Measurements from ENCODE around the gene CDH2. TPM values are rescaled to one million over a fixed set of nuclear protein-coding genes. Genes with fewer than 3 reads are reported as not detected.

Gene CDH2
- total and polyA plus RNA-seq, 2 donors (not counting 1 experiment from before 2014, with no cell fraction given): 2.0 to 15.3 TPM

GRCh38 chr18:28086670-28087552 is 90.0 kb downstream of the CDH2 start:
- Histone ChIP-seq H3K9ac (ENCODE audit: insufficient read depth, low read length) (no peak overlapping the region), H3K9me3 (ENCODE audit: control insufficient read depth, insufficient read depth, low read depth, low read length) (no peaks in the 10 kb centered on the region), H3K4me3 (replicated peaks in 1 of 4; ENCODE audit: control extremely low read depth in 1 of 4, insufficient read depth in 1 of 4, low read depth in 3 of 4, low read length in 4 of 4) (peak overlapping the region in 1 of 4 experiments; percentile 15), H2AFZ (ENCODE audit: low read length) (no peak overlapping the region), H3K27ac (ENCODE audit: insufficient read depth, low read length) (no peak overlapping the region), H4K20me1 (ENCODE audit: control insufficient read depth, extremely low read depth, insufficient read depth, low read length) (no peaks in the 10 kb centered on the region), H3K36me3 (ENCODE audit: control insufficient read depth, insufficient read depth, low read length) (no peaks in the 10 kb centered on the region), H3K4me2 (ENCODE audit: extremely low read depth, insufficient read depth, low read length) (no peak overlapping the region), H3K27me3 (ENCODE audit: control insufficient read depth, insufficient read depth, low read length) (no peaks in the 10 kb centered on the region), H3K79me2 (ENCODE audit: control insufficient read depth, insufficient read depth, low read length) (no peaks in the 10 kb centered on the region), H3K4me1 (ENCODE audit: control insufficient read depth, extremely low read depth, insufficient read depth, low read length) (no peaks in the 10 kb centered on the region)
- DNase-seq (ENCODE audit: low read depth in 2 of 2): peak; percentile 43 to 87
- no peak for TF ChIP-seq EZH2 (IDR thresholded peaks at IDR 0.05; ENCODE audit: low read length, missing control alignments)
- TF ChIP-seq CTCF (conservative IDR thresholded peaks at IDR 0.05 in 1 of 2, IDR thresholded peaks at IDR 0.05 in 1 of 2; ENCODE audit: low read depth in 1 of 2, low read length in 2 of 2): no peak

GRCh38 chr18:28081516-28081915 is 95.4 kb downstream of the CDH2 start:
- H3K27ac ChIP-seq (ENCODE audit: insufficient read depth, low read length): no peak overlapping the region
- H3K9me3 ChIP-seq (ENCODE audit: control insufficient read depth, insufficient read depth, low read depth, low read length): no peaks in the 10 kb centered on the region
- no peaks in the 10 kb centered on the region for H3K27me3 ChIP-seq (ENCODE audit: control insufficient read depth, insufficient read depth, low read length)
- H3K4me3 ChIP-seq (replicated peaks in 1 of 4; ENCODE audit: control extremely low read depth in 1 of 4, insufficient read depth in 1 of 4, low read depth in 3 of 4, low read length in 4 of 4): no peak overlapping the region
- no peak overlapping the region for H3K9ac ChIP-seq (ENCODE audit: insufficient read depth, low read length)
- H3K36me3 ChIP-seq (ENCODE audit: control insufficient read depth, insufficient read depth, low read length): no peaks in the 10 kb centered on the region
- H2AFZ ChIP-seq (ENCODE audit: low read length): no peak overlapping the region
- H3K4me2 ChIP-seq (ENCODE audit: extremely low read depth, insufficient read depth, low read length): no peak overlapping the region
- no peak for TF ChIP-seq EZH2 (IDR thresholded peaks at IDR 0.05; ENCODE audit: low read length, missing control alignments)
- no peak for TF ChIP-seq CTCF (conservative IDR thresholded peaks at IDR 0.05 in 1 of 2, IDR thresholded peaks at IDR 0.05 in 1 of 2; ENCODE audit: low read depth in 1 of 2, low read length in 2 of 2)
- no peaks in the 10 kb centered on the region for H3K4me1 ChIP-seq (ENCODE audit: control insufficient read depth, extremely low read depth, insufficient read depth, low read length)
- H4K20me1 ChIP-seq (ENCODE audit: control insufficient read depth, extremely low read depth, insufficient read depth, low read length): no peaks in the 10 kb centered on the region
- no peaks in the 10 kb centered on the region for H3K79me2 ChIP-seq (ENCODE audit: control insufficient read depth, insufficient read depth, low read length)
- no peak for DNase-seq (ENCODE audit: low read depth in 2 of 2)

- Histone ChIP-seq H3K4me3 (replicated peaks in 1 of 4; ENCODE audit: control extremely low read depth in 1 of 4, insufficient read depth in 1 of 4, low read depth in 3 of 4, low read length in 4 of 4) (no peak overlapping the region), H3K27me3 (ENCODE audit: control insufficient read depth, insufficient read depth, low read length) (no peaks in the 10 kb centered on the region), H3K9me3 (ENCODE audit: control insufficient read depth, insufficient read depth, low read depth, low read length) (no peaks in the 10 kb centered on the region), H3K27ac (ENCODE audit: insufficient read depth, low read length) (no peak overlapping the region), H3K9ac (ENCODE audit: insufficient read depth, low read length) (no peak overlapping the region), H4K20me1 (ENCODE audit: control insufficient read depth, extremely low read depth, insufficient read depth, low read length) (no peaks in the 10 kb centered on the region), H2AFZ (ENCODE audit: low read length) (no peak overlapping the region), H3K4me2 (ENCODE audit: extremely low read depth, insufficient read depth, low read length) (no peak overlapping the region), H3K79me2 (ENCODE audit: control insufficient read depth, insufficient read depth, low read length) (no peaks in the 10 kb centered on the region), H3K36me3 (ENCODE audit: control insufficient read depth, insufficient read depth, low read length) (no peaks in the 10 kb centered on the region), H3K4me1 (ENCODE audit: control insufficient read depth, extremely low read depth, insufficient read depth, low read length) (no peaks in the 10 kb centered on the region)
- TF ChIP-seq CTCF (conservative IDR thresholded peaks at IDR 0.05 in 1 of 2, IDR thresholded peaks at IDR 0.05 in 1 of 2; ENCODE audit: low read depth in 1 of 2, low read length in 2 of 2) (no peak), EZH2 (IDR thresholded peaks at IDR 0.05; ENCODE audit: low read length, missing control alignments) (no peak)
- peak in 1 of 2 donors; percentile 79 for DNase-seq (ENCODE audit: low read depth in 2 of 2)
These were observed 96.0 kb downstream of the CDH2 start for GRCh38 chr18:28080876-28081300.
